Ectodermal cell (in vitro differentiated cells): ENCODE data around the gene FAM133A. TPM values are rescaled to one million over a fixed set of nuclear protein-coding genes. Genes with fewer than 3 reads are reported as not detected.

Experiments
- H3K27ac ChIP-seq: 2 replicates; pipeline ENCODE4 v1.7.0; 2013; ENCODE audit warnings: mild to moderate bottlenecking, low read depth, low read length; ENCODE audit not compliant: insufficient read depth, poor library complexity, severe bottlenecking
- H3K27me3 ChIP-seq: 2 replicates; pipeline ENCODE4 v1.7.0; 2013; ENCODE audit warnings: mild to moderate bottlenecking, low read length; ENCODE audit not compliant: insufficient read depth, control insufficient read depth, poor library complexity, severe bottlenecking
- H3K36me3 ChIP-seq: one replicate; pipeline ENCODE4 v1.7.0; 2013; ENCODE audit warnings: low read length; ENCODE audit not compliant: control insufficient read depth, insufficient read depth
- H3K4me1 ChIP-seq: one replicate; pipeline ENCODE4 v1.7.0; 2013; ENCODE audit warnings: low read length; ENCODE audit not compliant: control insufficient read depth, insufficient read depth
- H3K4me3 ChIP-seq: 2 replicates; pipeline ENCODE4 v1.7.0; 2013; ENCODE audit warnings: low read depth, low read length, control low read depth; ENCODE audit not compliant: insufficient read depth
- H3K9me3 ChIP-seq: 2 replicates; pipeline ENCODE4 v1.7.0; 2013; ENCODE audit warnings: mild to moderate bottlenecking, low read length, moderate library complexity; ENCODE audit not compliant: control insufficient read depth
- WGBS, 2 experiments: methylation state at CpG; one replicate each; pipeline ENCODE4 v1.1.7; 2013; ENCODE audit warnings: missing lambda C conversion rate in 2 of 2; 5-methylcytosine and 5-hydroxymethylcytosine counted together
- polyA plus RNA-seq, 4 experiments: library from polyadenylated mRNA; stranded (reverse); fragments of 50-300 nt; gene quantifications; one replicate each; pipeline ENCODE4 v1.2.3, GENCODE V29; 2013

The FAM133A gene
- 1.6 TPM for polyA plus RNA-seq (2013, experiment 1 of 4)
- 1.6 TPM for polyA plus RNA-seq (2013, experiment 2 of 4)
- polyA plus RNA-seq (2013, experiment 3 of 4), result 0.75 TPM
- 1.3 TPM for polyA plus RNA-seq (2013, experiment 4 of 4)

DNA sequence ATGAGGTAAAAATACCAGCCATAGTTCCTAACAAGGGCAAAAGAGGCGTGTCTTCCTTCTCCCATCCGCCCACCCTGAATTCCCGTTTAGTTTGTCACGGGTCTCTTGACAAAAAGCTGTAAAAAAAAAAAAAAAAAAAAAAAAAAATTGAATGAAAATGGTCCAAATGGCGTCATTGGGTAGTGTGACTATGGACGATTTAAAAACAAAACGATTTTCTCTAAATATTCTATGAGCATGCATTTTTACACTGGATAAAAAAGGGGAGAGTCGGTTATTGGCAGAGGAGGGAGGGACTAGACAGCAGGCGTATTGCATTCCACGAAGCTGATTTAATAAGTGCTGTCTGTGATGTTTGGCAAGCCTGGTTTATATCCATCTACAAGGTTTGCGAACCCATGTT is at the start of gene FAM133A:
Gene FAM133A (plus strand): TSS at position 338 of the 403 bp plus-strand sequence. CDS start 35,214 bp downstream, outside the sequence.
- Histone ChIP-seq H3K36me3 (no peaks in the 10 kb centered on the region), H3K27me3 (no peaks in the 10 kb centered on the region), H3K4me3 (peak within 1 kb of the TSS; percentile 59), H3K4me1 (peaks cover 4% of the 10 kb centered on the region), H3K27ac (peak within 1 kb of the TSS; percentile 45), H3K9me3 (no peaks in the 10 kb centered on the region)
- 11 to 21% methylated on average over 3 to 6 of the region's 11 CpGs for WGBS, 2 experiments

DNA sequence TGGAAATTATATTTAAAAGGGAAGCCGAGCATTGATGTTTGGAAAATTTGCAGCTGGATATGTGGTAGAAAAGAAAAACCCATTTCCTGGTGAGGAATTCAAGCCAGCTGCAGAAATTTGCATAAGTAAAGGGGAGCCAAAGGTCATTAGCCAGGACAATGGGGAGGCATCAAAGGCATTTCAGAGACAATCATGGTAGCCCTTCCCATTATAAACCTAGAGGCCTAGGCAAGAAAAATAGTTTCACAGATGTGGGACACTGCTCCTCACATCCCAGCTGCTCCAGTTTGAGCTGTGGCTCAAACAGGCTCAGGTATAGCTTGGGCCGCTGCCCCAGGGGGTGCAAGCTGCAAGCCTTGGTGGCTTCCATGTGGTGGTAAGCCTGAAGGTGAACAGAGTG is 36.4 kb upstream of the FAM133A start:
- no peaks in the 10 kb centered on the region for H3K4me1 ChIP-seq
- 78 to 90% methylated on average over 2 of the region's 2 CpGs for WGBS, 2 experiments
- H3K9me3 ChIP-seq, result no peaks in the 10 kb centered on the region
- no peaks in the 10 kb centered on the region for H3K27me3 ChIP-seq
- no peaks in the 10 kb centered on the region for H3K36me3 ChIP-seq
- no peak overlapping the region for H3K27ac ChIP-seq
- no peak overlapping the region for H3K4me3 ChIP-seq

DNA sequence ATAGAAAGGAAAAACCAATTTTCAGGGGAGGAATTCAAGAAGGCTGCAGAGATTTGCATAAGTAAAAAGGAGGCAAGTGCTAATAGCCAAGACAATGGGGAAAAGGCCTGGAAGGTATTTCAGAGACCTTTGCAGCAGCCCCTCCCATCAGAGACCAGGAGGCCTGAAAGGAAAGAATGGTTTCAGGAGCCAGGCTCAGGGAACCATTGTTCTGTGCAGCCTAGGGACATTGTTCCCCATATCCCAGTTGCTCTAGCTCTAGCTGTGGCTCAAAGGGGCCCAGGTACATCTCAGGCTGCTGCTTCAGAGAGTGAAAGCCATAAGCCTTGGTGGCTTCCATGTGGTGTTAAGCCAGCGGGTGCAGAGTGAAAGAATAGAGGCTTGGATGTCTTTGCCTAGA is 24.6 kb upstream of the FAM133A start:
- Histone ChIP-seq H3K36me3 (no peaks in the 10 kb centered on the region), H3K27me3 (no peaks in the 10 kb centered on the region), H3K4me1 (no peaks in the 10 kb centered on the region), H3K27ac (no peak overlapping the region), H3K4me3 (no peak overlapping the region), H3K9me3 (no peaks in the 10 kb centered on the region)
- WGBS, 2 experiments, result 85 to 87% methylated on average over 1 of the region's 1 CpG

DNA sequence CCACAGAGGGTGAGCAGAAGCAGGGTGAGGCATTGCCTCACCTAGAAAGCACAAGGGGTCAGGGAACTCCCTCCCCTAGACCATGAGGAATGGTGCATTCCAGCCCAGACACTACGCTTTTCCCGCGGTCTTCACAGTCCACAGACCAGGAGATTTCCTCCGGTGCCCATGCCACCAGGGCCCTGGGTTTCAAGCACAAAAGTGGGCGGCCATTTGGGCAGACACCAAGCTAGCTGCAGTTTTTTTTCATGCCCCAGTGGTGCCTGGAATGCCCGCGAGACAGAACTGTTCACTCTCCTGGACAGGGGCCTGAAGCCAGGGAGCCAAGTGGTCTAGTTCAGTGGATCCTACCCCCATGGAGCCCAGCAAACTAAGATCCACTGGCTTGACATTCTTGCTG is 13.4 kb upstream of the FAM133A start:
- 90 to 97% methylated on average over 7 of the region's 7 CpGs for WGBS, 2 experiments
- Histone ChIP-seq H3K4me1 (no peaks in the 10 kb centered on the region), H3K9me3 (no peaks in the 10 kb centered on the region), H3K36me3 (no peaks in the 10 kb centered on the region), H3K4me3 (no peak overlapping the region), H3K27ac (no peak overlapping the region), H3K27me3 (no peaks in the 10 kb centered on the region)

DNA sequence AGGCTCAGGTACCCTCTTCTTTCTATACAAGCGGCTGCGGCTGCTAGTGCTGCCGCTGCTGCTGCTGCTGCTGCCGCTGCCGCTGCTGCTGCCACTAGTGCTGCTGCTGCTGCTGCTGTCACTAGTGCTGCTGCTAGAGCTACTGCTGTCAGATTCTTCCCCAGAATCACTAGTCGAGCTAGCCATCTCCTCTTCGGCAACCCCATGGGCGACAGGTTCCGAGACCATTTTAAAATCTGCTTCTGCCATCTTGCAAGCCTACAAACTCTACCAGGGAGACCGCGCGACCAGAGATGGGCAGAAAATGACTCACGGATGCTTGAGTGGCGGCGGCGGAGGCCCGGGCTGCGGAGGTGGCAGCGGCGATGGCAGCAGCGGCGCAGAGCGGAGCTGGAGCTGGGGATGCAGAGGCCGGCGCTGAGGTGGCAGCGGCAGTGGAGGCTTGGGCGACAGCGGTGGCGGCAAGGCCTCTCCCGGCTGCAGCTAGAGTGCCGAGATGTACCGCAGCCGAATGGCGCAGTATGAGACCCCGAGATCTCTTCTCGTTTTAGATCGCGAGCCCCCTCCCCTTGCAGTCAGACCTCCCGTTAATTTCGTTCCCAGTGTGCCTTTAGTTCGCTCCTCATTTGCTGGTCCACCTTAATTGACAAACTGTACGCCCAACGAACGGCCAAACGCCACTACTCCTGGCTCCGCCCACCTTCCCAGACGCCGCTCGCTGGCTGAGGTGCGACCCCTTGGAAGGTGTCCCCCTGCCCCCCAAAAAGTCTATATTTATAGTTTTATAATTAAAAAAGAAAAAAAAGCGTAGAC is 744 bp upstream of the FAM133A start, which contains the start of gene NAP1L3:
Gene NAP1L3 (minus strand): TSS at position 523 of the 813 bp plus-strand sequence. CDS start 274 bp downstream, at position 249.
- WGBS, 2 experiments, result 0% methylated on average over 46 of the region's 51 CpGs
- H3K4me3 ChIP-seq, result peak within 1 kb of the TSS; percentile 59
- H3K27ac ChIP-seq, result peak within 1 kb of the TSS; percentile 45
- H3K27me3 ChIP-seq, result no peaks in the 10 kb centered on the region
- no peaks in the 10 kb centered on the region for H3K9me3 ChIP-seq
- peaks cover 4% of the 10 kb centered on the region for H3K4me1 ChIP-seq
- no peaks in the 10 kb centered on the region for H3K36me3 ChIP-seq

DNA sequence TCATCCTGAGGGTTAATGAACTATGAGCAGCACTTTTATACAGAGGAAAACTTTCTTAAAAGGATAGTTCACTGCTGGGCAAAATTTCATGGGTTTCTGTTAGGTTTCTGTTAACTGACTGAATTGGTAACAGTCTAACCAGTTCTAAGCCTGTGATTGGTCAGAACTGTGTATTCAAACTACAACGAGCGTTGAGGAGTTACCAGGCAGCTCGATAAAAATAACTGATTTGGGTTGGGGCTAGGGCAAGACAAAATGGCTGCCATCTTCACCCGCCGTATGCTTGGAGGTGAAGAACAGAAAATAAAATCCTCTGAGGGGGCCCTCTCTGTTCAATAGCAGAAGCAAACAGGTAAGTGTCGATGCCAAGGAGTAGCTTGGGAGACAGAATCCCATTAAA is 22.0 kb downstream of the FAM133A start:
- 96 to 97% methylated on average over 6 of the region's 6 CpGs for WGBS, 2 experiments
- no peak overlapping the region for H3K4me3 ChIP-seq
- no peaks in the 10 kb centered on the region for H3K27me3 ChIP-seq
- H3K4me1 ChIP-seq, result no peaks in the 10 kb centered on the region
- no peak overlapping the region for H3K27ac ChIP-seq
- H3K36me3 ChIP-seq, result no peaks in the 10 kb centered on the region
- no peaks in the 10 kb centered on the region for H3K9me3 ChIP-seq

DNA sequence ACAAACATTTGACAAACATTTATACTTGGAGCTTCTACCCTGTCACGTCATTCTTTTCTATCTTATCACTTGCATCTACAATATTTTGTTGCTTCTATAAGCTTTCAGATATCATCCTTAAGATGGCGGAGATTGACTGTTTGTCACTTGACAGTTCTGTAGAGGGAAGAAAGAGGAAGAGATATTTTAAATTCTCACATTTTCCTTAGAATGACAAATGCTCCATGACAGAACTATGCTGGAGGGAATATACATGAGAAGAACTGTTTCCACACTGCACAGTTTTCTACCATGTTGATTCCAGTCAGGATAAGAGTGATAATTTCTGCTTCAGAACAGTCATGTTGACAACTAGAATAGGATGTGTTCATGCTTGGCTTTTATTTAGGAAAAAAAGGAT is 29.7 kb downstream of the FAM133A start:
- no peak overlapping the region for H3K4me3 ChIP-seq
- H3K36me3 ChIP-seq, result no peaks in the 10 kb centered on the region
- no peaks in the 10 kb centered on the region for H3K4me1 ChIP-seq
- H3K27me3 ChIP-seq, result no peaks in the 10 kb centered on the region
- no peak overlapping the region for H3K27ac ChIP-seq
- no peaks in the 10 kb centered on the region for H3K9me3 ChIP-seq
- no CpG with 5 or more reads among the region's 2 CpGs for WGBS, 2 experiments

DNA sequence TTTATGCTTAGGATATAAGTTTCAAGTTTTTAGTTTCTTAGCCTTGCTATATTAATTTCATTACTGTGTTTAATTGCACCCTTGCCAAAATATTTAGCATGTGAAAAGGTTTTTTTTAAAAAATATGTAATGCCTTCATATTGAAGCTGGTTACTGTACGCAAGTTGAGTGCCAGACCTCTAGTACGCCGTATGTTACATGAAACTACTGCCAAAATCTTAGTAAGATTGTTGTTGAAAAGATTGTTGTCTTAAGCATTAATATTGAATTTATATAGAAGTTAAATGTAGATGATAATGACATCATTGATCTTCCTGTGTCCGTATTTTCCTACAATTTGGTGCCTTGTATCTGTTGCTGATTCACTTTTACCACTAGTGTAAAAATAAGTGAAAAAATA is 37.1 kb downstream of the FAM133A start:
- Histone ChIP-seq H3K27ac (no peak overlapping the region), H3K9me3 (no peaks in the 10 kb centered on the region), H3K4me3 (no peak overlapping the region), H3K4me1 (no peaks in the 10 kb centered on the region), H3K27me3 (no peaks in the 10 kb centered on the region), H3K36me3 (no peaks in the 10 kb centered on the region)
- 90 to 97% methylated on average over 3 of the region's 4 CpGs for WGBS, 2 experiments

DNA sequence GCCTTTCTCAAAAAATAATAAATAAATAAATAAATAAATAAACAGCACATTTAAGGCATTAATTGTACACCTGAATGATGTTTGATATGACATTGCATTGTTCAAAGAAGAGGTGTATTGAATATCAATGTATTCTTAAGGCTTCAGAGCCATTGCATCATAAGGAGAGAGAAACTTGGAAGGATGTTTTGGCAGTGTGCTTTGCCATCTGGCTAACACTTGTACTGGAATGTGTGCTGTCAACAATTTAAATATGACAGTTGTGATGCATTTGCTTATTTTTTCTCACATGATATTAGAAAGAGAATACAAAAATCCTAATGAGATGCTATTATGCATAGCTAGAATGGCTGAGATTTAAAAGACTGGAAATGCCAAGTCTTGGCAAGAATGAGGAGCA is 67.8 kb downstream of the FAM133A start:
- Histone ChIP-seq H3K27me3 (no peaks in the 10 kb centered on the region), H3K9me3 (no peaks in the 10 kb centered on the region), H3K4me3 (no peak overlapping the region), H3K36me3 (no peaks in the 10 kb centered on the region), H3K27ac (no peak overlapping the region), H3K4me1 (no peaks in the 10 kb centered on the region)

DNA sequence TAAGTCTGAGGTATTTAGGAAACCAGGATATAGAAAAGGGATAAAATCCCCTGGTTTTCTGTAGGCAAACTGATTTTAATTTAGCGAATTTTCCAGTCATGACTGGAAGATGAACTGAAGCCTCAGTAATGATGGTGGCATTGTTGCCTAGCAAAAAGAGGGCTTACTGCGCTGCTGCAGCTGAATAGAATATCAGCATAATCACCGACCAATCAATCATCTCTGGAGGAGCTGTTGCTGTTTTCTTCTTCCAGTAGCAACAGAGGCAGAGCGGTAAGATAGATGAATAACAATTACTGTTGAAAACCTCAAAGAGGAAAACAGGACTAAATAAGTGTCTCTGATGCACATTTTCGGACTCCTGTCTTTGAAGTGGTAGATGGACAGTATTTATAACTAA is 86.2 kb downstream of the FAM133A start:
- Histone ChIP-seq H3K27me3 (no peaks in the 10 kb centered on the region), H3K4me1 (no peaks in the 10 kb centered on the region), H3K9me3 (no peaks in the 10 kb centered on the region), H3K27ac (no peak overlapping the region), H3K36me3 (no peaks in the 10 kb centered on the region), H3K4me3 (no peak overlapping the region)
- WGBS, 2 experiments, result 86 to 91% methylated on average over 4 to 5 of the region's 5 CpGs
